Tibial nerve (tissue), 4 donors: ENCODE measurements around the gene ANGPTL4. TPM values are rescaled to one million over a fixed set of nuclear protein-coding genes. Genes with fewer than 3 reads are reported as not detected.
A peak's percentile ranks its signal among the peaks of the same experiment; 100 is the strongest.

ENCODE experiments used
- DNase-seq, 2 donors: peaks; one replicate each; pipeline ENCODE4 v3.0.0-alpha.2; 2019; ENCODE audit warnings: low spot score in 2 of 2
- H3K27ac ChIP-seq, 4 donors: fragments of 200-600 bp; sonication (generic) in 3 of 4; one replicate each; pipeline ENCODE4 v1.5.1; 2017 to 2019; ENCODE audit warnings: mild to moderate bottlenecking in 1 of 4
- H3K27me3 ChIP-seq, 2 donors: fragments of 200-600 bp; sonication (generic) in 1 of 2; one replicate each; pipeline versions ENCODE4 v1.5.1 to v1.6.0; 2017 to 2019
- H3K36me3 ChIP-seq, 3 donors: fragments of 200-600 bp; sonication (generic); one replicate each; pipeline ENCODE4 v1.5.1; 2018 to 2019
- H3K4me1 ChIP-seq, 4 donors: fragments of 200-600 bp; sonication (generic) in 3 of 4; one replicate each; pipeline ENCODE4 v1.5.1; 2017 to 2019
- H3K4me3 ChIP-seq, 4 donors: fragments of 200-600 bp; sonication (generic) in 3 of 4; one replicate each; pipeline ENCODE4 v1.5.1; 2017 to 2019; ENCODE audit warnings: mild to moderate bottlenecking in 1 of 4, moderate library complexity in 1 of 4
- H3K9me3 ChIP-seq, 4 donors: fragments of 200-600 bp; sonication (generic) in 3 of 4; one replicate each; pipeline ENCODE4 v1.5.1; 2017 to 2019
- CTCF ChIP-seq, 5 experiments: fragments of 200-600 bp in 3 of 5; fragments of 450-650 bp in 2 of 5; sonication (generic) in 3 of 5; IDR thresholded peaks; one replicate each; pipeline ENCODE4 v1.5.1; 2016 to 2019; ENCODE audit warnings: antibody characterized with exemption in 5 of 5, mild to moderate bottlenecking in 3 of 5, moderate library complexity in 2 of 5
- EP300 ChIP-seq, 2 donors: sonication (generic); formaldehyde crosslinking; IDR thresholded peaks; one replicate each; pipeline ENCODE4 v1.6.1; 2017; ENCODE audit warnings: antibody characterized with exemption in 2 of 2, mild to moderate bottlenecking in 1 of 2
- POLR2A ChIP-seq, 2 donors: fragments of 450-650 bp; IDR thresholded peaks; one replicate each; pipeline ENCODE4 v1.6.1; 2017; ENCODE audit warnings: antibody characterized with exemption in 2 of 2, mild to moderate bottlenecking in 2 of 2, moderate library complexity in 2 of 2
- WGBS, 2 donors: methylation state at CpG; one replicate each; pipeline ENCODE4 v1.1.5; 2018; 5-methylcytosine and 5-hydroxymethylcytosine counted together
- total RNA-seq, 4 donors: library from RNA; depleted of rRNA; stranded (reverse); fragments of >200 nt; gene quantifications; one replicate each; pipeline ENCODE4 v1.1.0, GENCODE V29; 2016

Gene ANGPTL4
- total RNA-seq, 4 donors from 2014 or later = 52.2 to 256 (median 75.6) TPM

- Histone ChIP-seq H3K27me3 (peaks cover 0 to 29% of the 10 kb centered on the region in 2 donors), H3K27ac (no peak overlapping the region)
- WGBS, 2 donors = 41 to 55% methylated on average over 42 to 50 of the region's 52 CpGs
These were observed 30.8 kb upstream of the ANGPTL4 start for GRCh38 chr19:8332976-8333766.

GRCh38 chr19:8333767-8334457 lies 30.0 kb upstream of the ANGPTL4 start:
- H3K4me1 ChIP-seq = peaks cover 0 to 18% (median 5%) of the 10 kb centered on the region in 4 donors
- H3K9me3 ChIP-seq = no peaks in the 10 kb centered on the region
- TF ChIP-seq POLR2A (IDR thresholded peaks at IDR 0.05) = no peak
- no peak for TF ChIP-seq EP300 (IDR thresholded peaks at IDR 0.05)
- TF ChIP-seq CTCF (IDR thresholded peaks at IDR 0.05) = no peak
- peaks cover 0 to 29% of the 10 kb centered on the region in 2 donors for H3K27me3 ChIP-seq
- H3K36me3 ChIP-seq = peaks cover 0 to 10% (median 0%) of the 10 kb centered on the region in 3 donors
- no peak overlapping the region for H3K4me3 ChIP-seq
- H3K27ac ChIP-seq = no peak overlapping the region
- DNase-seq = no peak
- 36 to 50% methylated on average over 11 to 12 of the region's 48 CpGs for WGBS, 2 donors

More at GRCh38 chr19:8332976-8333766, 30.8 kb upstream of the ANGPTL4 start:
- DNase-seq = no peak
- TF ChIP-seq EP300 (IDR thresholded peaks at IDR 0.05) (no peak), CTCF (IDR thresholded peaks at IDR 0.05) (no peak), POLR2A (IDR thresholded peaks at IDR 0.05) (no peak)
- no peaks in the 10 kb centered on the region for H3K9me3 ChIP-seq
- H3K36me3 ChIP-seq = peaks cover 0 to 10% (median 0%) of the 10 kb centered on the region in 3 donors
- peaks cover 0 to 18% (median 5%) of the 10 kb centered on the region in 4 donors for H3K4me1 ChIP-seq
- H3K4me3 ChIP-seq = no peak overlapping the region

DNA sequence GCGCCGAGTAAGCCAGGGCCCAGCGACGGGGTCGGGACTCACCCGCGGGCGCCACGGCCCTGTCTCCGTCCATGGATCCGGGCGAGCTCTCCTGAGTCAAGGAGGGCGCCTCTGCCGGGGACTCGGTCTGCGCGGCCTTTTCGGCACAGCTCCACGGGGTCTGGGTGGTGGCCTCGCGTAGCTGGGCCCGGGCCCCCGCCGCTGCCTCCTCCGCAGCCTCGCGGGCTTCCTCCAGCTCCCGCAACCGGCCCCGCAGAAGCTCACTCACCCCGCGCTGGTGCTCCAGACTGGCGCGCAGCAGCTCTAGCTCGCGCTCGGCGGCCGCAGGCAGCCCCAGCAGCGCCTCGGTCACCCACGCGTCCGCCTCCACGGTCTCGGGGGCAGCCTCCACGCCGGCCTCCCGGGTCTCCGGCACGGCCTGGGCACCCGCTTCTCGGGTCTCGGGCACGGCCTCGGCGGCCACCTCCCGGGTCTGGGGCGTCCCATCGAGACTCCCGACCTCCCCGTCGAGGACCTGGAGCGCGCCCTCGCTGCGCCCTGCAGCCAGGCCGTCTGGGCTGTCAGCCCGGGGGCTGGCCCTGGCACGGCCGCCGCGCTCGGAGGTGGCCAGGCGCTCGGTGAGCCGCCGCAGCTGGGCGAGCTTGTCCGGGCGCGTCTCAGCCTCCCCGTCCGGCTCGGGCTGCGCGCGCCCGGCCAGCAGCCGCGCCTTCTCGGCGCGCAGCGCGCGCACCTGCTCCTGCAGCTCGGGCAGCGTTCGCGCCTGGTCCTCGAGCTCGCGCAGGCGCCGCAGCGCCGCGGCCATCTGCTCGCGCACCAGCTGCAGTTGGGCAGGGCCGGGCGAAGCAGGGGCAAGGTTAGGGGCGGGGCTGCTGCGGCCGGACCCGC lies 29.3 kb upstream of the ANGPTL4 start:
- H3K27me3 ChIP-seq = peaks cover 0 to 29% of the 10 kb centered on the region in 2 donors
- peaks cover 0 to 7% (median 0%) of the 10 kb centered on the region in 3 donors for H3K36me3 ChIP-seq
- no peak for DNase-seq
- WGBS, 2 donors = 10 to 27% methylated on average over 29 to 65 of the region's 117 CpGs
- peak overlapping the region in 2 of 4 donors; percentile 10 to 45 for H3K4me3 ChIP-seq
- peaks cover 0 to 18% (median 5%) of the 10 kb centered on the region in 4 donors for H3K4me1 ChIP-seq
- no peak for TF ChIP-seq EP300 (IDR thresholded peaks at IDR 0.05)
- TF ChIP-seq POLR2A (IDR thresholded peaks at IDR 0.05) = no peak
- no peak for TF ChIP-seq CTCF (IDR thresholded peaks at IDR 0.05)
- H3K9me3 ChIP-seq = no peaks in the 10 kb centered on the region
- H3K27ac ChIP-seq = no peak overlapping the region

DNA sequence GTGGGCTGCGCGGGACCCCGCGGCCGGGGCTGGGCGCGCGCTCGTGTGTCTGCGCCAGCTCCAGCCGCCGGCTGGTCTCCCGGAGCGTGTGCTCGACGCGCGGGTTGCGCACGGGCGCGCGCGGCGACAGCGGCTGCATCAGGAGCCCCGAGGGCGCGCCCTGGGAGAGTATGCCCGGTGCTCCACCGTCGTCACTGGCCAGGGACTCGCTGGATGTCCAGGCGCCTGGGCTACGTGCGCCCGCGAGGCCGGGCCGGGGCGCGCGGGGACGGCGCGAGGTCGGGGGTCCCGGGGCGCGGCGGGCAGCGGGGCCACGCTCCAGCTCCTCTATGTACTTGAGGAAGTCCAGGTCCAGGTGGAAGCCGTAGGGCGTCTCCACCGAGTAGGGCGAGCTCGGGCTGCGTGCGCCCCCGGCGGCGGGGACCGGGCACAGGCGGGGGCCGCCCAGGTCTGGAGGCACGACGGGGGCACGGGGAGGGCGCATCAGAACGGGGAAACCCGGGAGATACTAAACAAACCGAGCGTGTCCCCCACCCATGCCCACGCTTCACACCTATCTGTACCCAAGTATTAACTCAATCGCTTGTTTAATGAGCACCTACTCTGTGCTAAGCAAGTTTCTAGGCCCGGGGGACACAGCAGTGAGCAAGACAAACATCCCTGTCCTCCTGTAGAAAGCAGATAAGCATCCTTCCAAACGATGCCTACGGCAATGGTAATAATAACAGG lies 28.4 kb upstream of the ANGPTL4 start:
- 13 to 21% methylated on average over 25 to 51 of the region's 79 CpGs for WGBS, 2 donors
- no peak overlapping the region for H3K27ac ChIP-seq
- peaks cover 0 to 21% (median 5%) of the 10 kb centered on the region in 4 donors for H3K4me1 ChIP-seq
- H3K4me3 ChIP-seq = peak overlapping the region in 2 of 4 donors; percentile 10 to 45
- H3K9me3 ChIP-seq = no peaks in the 10 kb centered on the region
- peaks cover 0 to 29% of the 10 kb centered on the region in 2 donors for H3K27me3 ChIP-seq
- TF ChIP-seq EP300 (IDR thresholded peaks at IDR 0.05) (no peak), POLR2A (IDR thresholded peaks at IDR 0.05) (no peak), CTCF (IDR thresholded peaks at IDR 0.05) (no peak)
- no peaks in the 10 kb centered on the region for H3K36me3 ChIP-seq
- DNase-seq = no peak
